Sigmoid colon (tissue), 7 donors: Measurements from ENCODE around the gene RAB7B. TPM values are rescaled to one million over a fixed set of nuclear protein-coding genes. Genes with fewer than 3 reads are reported as not detected.

Source experiments
- DNase-seq: peaks from one replicate; pipeline ENCODE4 v3.0.0-alpha.2; 2019
- H3K27ac ChIP-seq, 4 donors: fragments of 200-600 bp; sonication (generic); one replicate each; pipeline ENCODE4 v1.5.1; 2016 to 2019; ENCODE audit warnings: mild to moderate bottlenecking in 1 of 4
- H3K27me3 ChIP-seq, 3 donors: fragments of 200-600 bp; sonication (generic); one replicate each; pipeline ENCODE4 v1.5.1; 2019; ENCODE audit warnings: mild to moderate bottlenecking in 1 of 3
- H3K36me3 ChIP-seq, 4 donors: fragments of 200-600 bp; sonication (generic); one replicate each; pipeline ENCODE4 v1.5.1; 2016 to 2019
- H3K4me1 ChIP-seq, 4 donors: fragments of 200-600 bp; sonication (generic); one replicate each; pipeline ENCODE4 v1.5.1; 2017 to 2019
- H3K4me3 ChIP-seq, 4 donors: fragments of 200-600 bp; sonication (generic); one replicate each; pipeline ENCODE4 v1.5.1; 2017 to 2019; ENCODE audit warnings: mild to moderate bottlenecking in 2 of 4, moderate library complexity in 1 of 4
- H3K9me3 ChIP-seq, 4 donors: fragments of 200-600 bp in 3 of 4; sonication (generic) in 3 of 4; one replicate each; pipeline versions ENCODE4 v1.5.1 to v1.6.1; 2013 to 2019
- EP300 ChIP-seq, 4 donors: sonication (generic); formaldehyde crosslinking; IDR thresholded peaks; one replicate each; pipeline ENCODE4 v1.6.1; 2017; ENCODE audit warnings: antibody characterized with exemption in 4 of 4
- POLR2A ChIP-seq, 2 donors: fragments of 450-650 bp; IDR thresholded peaks; one replicate each; pipeline ENCODE4 v1.6.1; 2016; ENCODE audit warnings: antibody characterized with exemption in 2 of 2, mild to moderate bottlenecking in 2 of 2, moderate library complexity in 2 of 2
- POLR2AphosphoS5 ChIP-seq, 4 donors: sonication (generic); formaldehyde crosslinking; IDR thresholded peaks; one replicate each; pipeline ENCODE4 v1.6.1; 2017; ENCODE audit warnings: antibody characterized with exemption in 4 of 4
- WGBS, 2 donors: extraction: QIAGEN DNeasy Blood & Tissue Kit; methylation state at CpG; one replicate each; pipeline ENCODE4 v1.1.7; 2013; 5-methylcytosine and 5-hydroxymethylcytosine counted together
- intact Hi-C: fragments of 100-400 bp; cut with DNase I; formaldehyde crosslinking; loops from one replicate; pipeline ENCODE4 v1.15.1; 2023
- polyA plus RNA-seq, 3 donors: library from polyadenylated mRNA; stranded (reverse); fragments of 200-250 nt; gene quantifications; one replicate each; pipeline ENCODE4 v1.2.3, GENCODE V29; 2013
- total RNA-seq, 4 donors: library from RNA; depleted of rRNA; stranded (reverse); fragments of >200 nt; gene quantifications; one replicate each; pipeline ENCODE4 v1.1.0, GENCODE V29; 2016
- TF ChIP-seq, protein P1 (sequence below), 4 experiments: fragments of 450-650 bp in 3 of 4; fragments of 200-600 bp in 1 of 4; IDR thresholded peaks; one replicate each; pipeline ENCODE4 v1.5.1; 2016 to 2019; ENCODE audit warnings: antibody characterized with exemption in 4 of 4, mild to moderate bottlenecking in 3 of 4, moderate library complexity in 2 of 4
- donor health status: healthy with polysubstance abuse.
- donor health status: Bipolar disorder and iron deficiency.
- donor health status: healthy.

The RAB7B gene
- total and polyA plus RNA-seq, 7 donors = 0.27 to 5.3 (median 1.8) TPM

DNA sequence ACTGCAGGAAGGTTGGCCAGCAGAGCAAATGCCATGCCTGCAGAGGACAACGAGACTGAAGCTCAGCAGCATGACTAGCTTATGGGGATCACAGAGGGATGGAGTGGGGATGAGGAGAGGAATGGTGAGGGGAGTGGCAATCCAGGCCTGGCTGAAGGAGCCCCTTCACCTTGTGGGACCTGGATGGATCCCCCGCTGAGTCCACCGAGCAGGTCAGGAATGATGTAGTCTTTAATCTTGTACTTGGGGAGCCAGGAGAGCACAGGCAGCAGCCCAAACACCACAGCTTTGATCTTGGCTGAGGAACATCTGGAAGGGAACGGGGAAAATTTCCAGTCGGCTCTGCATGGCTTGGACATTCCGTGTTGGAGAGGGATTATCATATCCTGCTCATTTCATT is 70.4 kb downstream of the RAB7B start:
- H3K36me3 ChIP-seq = no peaks in the 10 kb centered on the region
- H3K4me1 ChIP-seq = no peaks in the 10 kb centered on the region
- TF ChIP-seq EP300 (IDR thresholded peaks at IDR 0.05) (no peak), POLR2A (IDR thresholded peaks at IDR 0.05) (no peak), POLR2AphosphoS5 (IDR thresholded peaks at IDR 0.05) (no peak)
- TF ChIP-seq, protein P1, sequence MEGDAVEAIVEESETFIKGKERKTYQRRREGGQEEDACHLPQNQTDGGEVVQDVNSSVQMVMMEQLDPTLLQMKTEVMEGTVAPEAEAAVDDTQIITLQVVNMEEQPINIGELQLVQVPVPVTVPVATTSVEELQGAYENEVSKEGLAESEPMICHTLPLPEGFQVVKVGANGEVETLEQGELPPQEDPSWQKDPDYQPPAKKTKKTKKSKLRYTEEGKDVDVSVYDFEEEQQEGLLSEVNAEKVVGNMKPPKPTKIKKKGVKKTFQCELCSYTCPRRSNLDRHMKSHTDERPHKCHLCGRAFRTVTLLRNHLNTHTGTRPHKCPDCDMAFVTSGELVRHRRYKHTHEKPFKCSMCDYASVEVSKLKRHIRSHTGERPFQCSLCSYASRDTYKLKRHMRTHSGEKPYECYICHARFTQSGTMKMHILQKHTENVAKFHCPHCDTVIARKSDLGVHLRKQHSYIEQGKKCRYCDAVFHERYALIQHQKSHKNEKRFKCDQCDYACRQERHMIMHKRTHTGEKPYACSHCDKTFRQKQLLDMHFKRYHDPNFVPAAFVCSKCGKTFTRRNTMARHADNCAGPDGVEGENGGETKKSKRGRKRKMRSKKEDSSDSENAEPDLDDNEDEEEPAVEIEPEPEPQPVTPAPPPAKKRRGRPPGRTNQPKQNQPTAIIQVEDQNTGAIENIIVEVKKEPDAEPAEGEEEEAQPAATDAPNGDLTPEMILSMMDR (IDR thresholded peaks at IDR 0.05) = no peak
- H3K27me3 ChIP-seq = no peaks in the 10 kb centered on the region
- intact Hi-C loops = no loop called here
- 79 to 85% methylated on average over 6 of the region's 6 CpGs for WGBS, 2 donors
- no peak overlapping the region for H3K27ac ChIP-seq
- H3K9me3 ChIP-seq = no peaks in the 10 kb centered on the region
- no peak overlapping the region for H3K4me3 ChIP-seq
- no peak for DNase-seq

DNA sequence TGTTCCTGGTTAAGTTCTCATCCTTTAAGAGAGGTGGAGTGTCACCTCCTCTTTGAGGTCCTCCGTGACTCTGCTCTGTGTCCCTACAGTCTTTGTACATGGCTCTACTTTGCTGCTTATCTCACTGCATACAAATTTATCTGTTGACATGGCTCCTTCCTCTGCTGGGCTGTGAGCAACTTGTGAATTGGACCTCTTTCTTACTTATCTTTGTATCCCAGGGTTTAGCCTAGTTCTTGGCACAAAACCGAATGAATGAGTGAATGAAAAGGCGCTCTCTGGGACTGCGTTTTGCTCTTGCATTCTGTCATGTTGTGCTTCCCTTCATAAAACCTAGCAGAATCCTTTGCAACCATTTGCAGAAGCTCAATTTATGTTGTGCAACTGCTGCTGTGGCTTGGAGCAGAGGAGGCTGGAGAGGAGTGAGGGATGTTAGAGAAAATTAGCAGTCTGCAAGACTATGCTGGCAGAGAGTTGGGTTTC is 72.4 kb downstream of the RAB7B start:
- H3K27ac ChIP-seq = no peak overlapping the region
- H3K4me3 ChIP-seq = no peak overlapping the region
- intact Hi-C loops = no loop called here
- no peaks in the 10 kb centered on the region for H3K9me3 ChIP-seq
- DNase-seq = no peak
- TF ChIP-seq EP300 (IDR thresholded peaks at IDR 0.05) (no peak), POLR2A (IDR thresholded peaks at IDR 0.05) (no peak), POLR2AphosphoS5 (IDR thresholded peaks at IDR 0.05) (no peak)
- TF ChIP-seq, protein P1 (IDR thresholded peaks at IDR 0.05) = no peak
- no peaks in the 10 kb centered on the region for H3K4me1 ChIP-seq
- 75 to 82% methylated on average over 4 of the region's 4 CpGs for WGBS, 2 donors
- no peaks in the 10 kb centered on the region for H3K36me3 ChIP-seq
- no peaks in the 10 kb centered on the region for H3K27me3 ChIP-seq

- Histone ChIP-seq H3K36me3 (no peaks in the 10 kb centered on the region), H3K27ac (no peak overlapping the region), H3K4me1 (no peaks in the 10 kb centered on the region), H3K9me3 (no peaks in the 10 kb centered on the region), H3K4me3 (no peak overlapping the region), H3K27me3 (no peaks in the 10 kb centered on the region)
- DNase-seq = no peak
- intact Hi-C loops = no loop called here
- TF ChIP-seq POLR2A (IDR thresholded peaks at IDR 0.05) (no peak), EP300 (IDR thresholded peaks at IDR 0.05) (no peak), POLR2AphosphoS5 (IDR thresholded peaks at IDR 0.05) (no peak)
- TF ChIP-seq, protein P1 (IDR thresholded peaks at IDR 0.05) = no peak
- WGBS, 2 donors = 93 to 95% methylated on average over 1 of the region's 1 CpG
Observed at GRCh38 chr1:205930195-205930577, 73.0 kb downstream of the RAB7B start.

DNA sequence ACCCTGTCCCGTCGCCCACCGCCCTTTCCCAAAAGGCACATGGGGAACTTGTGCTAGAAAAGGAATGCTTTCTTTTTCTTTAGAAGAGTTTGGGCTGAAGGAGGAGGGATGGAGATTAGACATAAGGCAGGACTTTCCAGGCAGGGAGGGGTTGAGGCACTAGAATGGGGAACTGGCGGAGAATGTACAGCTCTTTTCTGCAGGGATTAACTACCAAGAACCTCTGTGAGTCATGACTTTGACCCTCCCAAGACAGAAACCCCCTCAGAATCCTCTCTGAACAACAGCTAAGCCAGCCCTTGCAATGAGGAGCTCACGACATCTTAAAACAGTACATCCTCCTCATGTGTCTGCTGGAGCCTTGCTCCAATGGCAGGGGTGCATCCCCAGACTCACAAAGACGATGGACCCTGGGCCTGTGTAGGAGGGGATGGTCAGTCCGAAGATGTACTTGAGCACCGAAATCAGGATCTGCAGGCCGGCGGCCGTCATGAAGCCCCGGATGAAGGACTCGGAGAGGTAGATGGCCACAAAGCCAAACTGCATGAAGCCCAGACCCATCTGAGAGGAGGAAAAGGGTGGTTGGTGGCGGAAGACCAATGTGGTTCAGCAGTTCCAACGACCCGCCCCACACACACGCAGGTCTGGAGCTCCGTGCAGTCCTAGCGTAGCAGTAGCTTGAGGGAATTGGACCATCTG is 73.5 kb downstream of the RAB7B start:
- 90 to 95% methylated on average over 19 of the region's 19 CpGs for WGBS, 2 donors

More for the DNA sequence above, 73.5 kb downstream of the RAB7B start:
- no peaks in the 10 kb centered on the region for H3K4me1 ChIP-seq
- no peaks in the 10 kb centered on the region for H3K36me3 ChIP-seq
- intact Hi-C loops = no loop called here
- H3K27ac ChIP-seq = no peak overlapping the region
- no peak for DNase-seq
- H3K27me3 ChIP-seq = no peaks in the 10 kb centered on the region
- H3K4me3 ChIP-seq = no peak overlapping the region
- no peaks in the 10 kb centered on the region for H3K9me3 ChIP-seq
- no peak for TF ChIP-seq POLR2A (IDR thresholded peaks at IDR 0.05)
- TF ChIP-seq, protein P1 (IDR thresholded peaks at IDR 0.05) = no peak
- no peak for TF ChIP-seq EP300 (IDR thresholded peaks at IDR 0.05)
- no peak for TF ChIP-seq POLR2AphosphoS5 (IDR thresholded peaks at IDR 0.05)
